B cell (primary cell): Measurements from ENCODE around the gene MSH6. TPM values are rescaled to one million over a fixed set of nuclear protein-coding genes. Genes with fewer than 3 reads are reported as not detected.

Source experiments
- ATAC-seq: fragments of 200-7000 bp; cut with Tn5 transposase; one replicate; pipeline ENCODE4 v1.10.0; 2021; ENCODE audit warnings: low read depth, mild to moderate bottlenecking, moderate number of reproducible peaks, moderate library complexity
- CTCF ChIA-PET: fragments of 350-600 bp; sonication (Branson Sonifier 250); formaldehyde crosslinking; loops from one replicate; lab custom pipeline; 2021; ENCODE audit warnings: antibody characterized with exemption, inconsistent platforms; lab: Charles Lee
- POLR2A ChIA-PET: fragments of 350-600 bp; sonication (Branson Sonifier 250); formaldehyde crosslinking; loops from one replicate; lab custom pipeline; 2021; ENCODE audit warnings: antibody characterized with exemption; lab: Charles Lee
- DNase-seq: peaks from one replicate; pipeline ENCODE4 v3.0.0; 2013
- H2AFZ ChIP-seq: 2 replicates; pipeline ENCODE4 v1.6.1; 2012; ENCODE audit warnings: mild to moderate bottlenecking, low read depth, low read length; ENCODE audit not compliant: insufficient read depth, poor library complexity, severe bottlenecking
- H3K27ac ChIP-seq, 2 donors: 1 replicate in 1 of 2; 2 replicates in 1 of 2; pipeline ENCODE4 v1.5.1; 2012 to 2013; ENCODE audit warnings: low read length in 2 of 2, mild to moderate bottlenecking in 2 of 2, moderate library complexity in 1 of 2
- H3K27me3 ChIP-seq, 4 experiments: fragments of 200-600 bp in 1 of 4; sonication (generic) in 1 of 4; replicated peaks in 1 of 4; 1 replicate in 2 of 4; 2 replicates in 2 of 4; pipeline versions ENCODE4 v1.6.1 to v1.7.0; 2013 to 2016; ENCODE audit warnings: low read length in 3 of 4, mild to moderate bottlenecking in 2 of 4, mixed read lengths in 1 of 4, moderate library complexity in 1 of 4; ENCODE audit not compliant: insufficient read depth in 4 of 4, control insufficient read depth in 3 of 4; ENCODE audit errors: control extremely low read depth in 1 of 4
- H3K36me3 ChIP-seq, 2 experiments: replicated peaks in 1 of 2; 1 replicate in 1 of 2; 2 replicates in 1 of 2; pipeline versions ENCODE4 v1.6.1 to v1.7.1; 2013; ENCODE audit warnings: low read length in 1 of 2; ENCODE audit not compliant: insufficient read depth in 2 of 2, control insufficient read depth in 1 of 2; ENCODE audit errors: control extremely low read depth in 1 of 2, extremely low read depth in 1 of 2
- H3K4me1 ChIP-seq, 2 donors: fragments of 200-600 bp in 1 of 2; sonication (generic) in 1 of 2; 1 replicate in 1 of 2; 2 replicates in 1 of 2; pipeline versions ENCODE4 v1.5.1 to v1.6.1; 2013 to 2017; ENCODE audit warnings: low read length in 2 of 2; ENCODE audit not compliant: control insufficient read depth in 2 of 2, insufficient read depth in 2 of 2
- H3K4me2 ChIP-seq: replicated peaks from 2 replicates; pipeline ENCODE3; 2012; ENCODE audit warnings: mild to moderate bottlenecking, low read depth, low read length; ENCODE audit not compliant: poor library complexity, severe bottlenecking
- H3K4me3 ChIP-seq, 5 experiments: fragments of 200-600 bp in 1 of 5; sonication (generic) in 1 of 5; 1 replicate in 3 of 5; 2 replicates in 2 of 5; pipeline versions ENCODE4 v1.5.1 to v1.7.0; 2011 to 2016; ENCODE audit warnings: low read length in 4 of 5, mild to moderate bottlenecking in 4 of 5, low read depth in 2 of 5, control low read depth in 1 of 5, moderate library complexity in 1 of 5; ENCODE audit not compliant: insufficient read depth in 1 of 5; ENCODE audit errors: control extremely low read depth in 1 of 5, extremely low read depth in 1 of 5
- H3K79me2 ChIP-seq: fragments of 200-600 bp; sonication (generic); one replicate; pipeline ENCODE4 v1.6.0; 2016; ENCODE audit warnings: low read length; ENCODE audit not compliant: control insufficient read depth, insufficient read depth
- H3K9ac ChIP-seq: fragments of 200-600 bp; sonication (generic); 2 replicates; pipeline ENCODE4 v1.6.1; 2017; ENCODE audit warnings: mild to moderate bottlenecking, low read length, moderate library complexity
- H3K9me3 ChIP-seq, 3 donors: one replicate each; pipeline versions ENCODE4 v1.6.1 to v1.7.1; 2013; ENCODE audit warnings: low read length in 2 of 3; ENCODE audit not compliant: control insufficient read depth in 2 of 3, insufficient read depth in 1 of 3; ENCODE audit errors: control extremely low read depth in 1 of 3
- H4K20me1 ChIP-seq: 2 replicates; pipeline ENCODE4 v1.6.0; 2012; ENCODE audit warnings: mild to moderate bottlenecking, low read length; ENCODE audit not compliant: insufficient read depth, control insufficient read depth, poor library complexity, severe bottlenecking
- H3K27ac Mint-ChIP-seq: one replicate; pipeline ENCODE4 v1.8.0; 2021; ENCODE audit warnings: mixed read lengths
- H3K27me3 Mint-ChIP-seq: one replicate; pipeline ENCODE4 v1.8.0; 2021; ENCODE audit warnings: mixed read lengths
- H3K4me1 Mint-ChIP-seq: one replicate; pipeline ENCODE4 v1.8.0; 2021; ENCODE audit warnings: mixed read lengths
- H3K4me3 Mint-ChIP-seq: one replicate; pipeline ENCODE4 v1.8.0; 2021; ENCODE audit warnings: mixed read lengths
- H3K9me3 Mint-ChIP-seq: one replicate; pipeline ENCODE4 v1.8.0; 2022; ENCODE audit warnings: mixed read lengths; ENCODE audit not compliant: insufficient read depth
- CTCF ChIP-seq: fragments of 200-600 bp; IDR thresholded peaks from one replicate; pipeline ENCODE4 v1.8.0; 2022; ENCODE audit warnings: antibody characterized with exemption, mild to moderate bottlenecking
- EZH2 ChIP-seq: IDR thresholded peaks from 2 replicates; pipeline ENCODE4 v1.6.1; 2012; ENCODE audit warnings: borderline replicate concordance, low read depth, mild to moderate bottlenecking, moderate library complexity, low read length; ENCODE audit not compliant: insufficient read depth, poor library complexity, severe bottlenecking
- WGBS: methylation state at CpG from one replicate; pipeline ENCODE4 v1.1.5; 2013; ENCODE audit warnings: missing lambda C conversion rate; ENCODE audit not compliant: insufficient coverage; 5-methylcytosine and 5-hydroxymethylcytosine counted together
- intact Hi-C: fragments of 100-400 bp; cut with micrococcal nuclease; formaldehyde crosslinking; loops from one replicate; pipeline ENCODE4 v1.10.0; 2022
- polyA plus RNA-seq: library from polyadenylated mRNA; depleted of rRNA; stranded (reverse); fragments of >200 nt; gene quantifications from 2 replicates; pipeline ENCODE4 v1.2.3, GENCODE V29; 2012
- total RNA-seq, 2 donors: library from RNA; stranded (reverse); fragments of 120-200 nt in 1 of 2; gene quantifications; 1 replicate in 1 of 2; 2 replicates in 1 of 2; pipeline versions ENCODE4 v1.2.3 to v1.2.4, GENCODE V29; 2013 to 2022

Gene MSH6
- total and polyA plus RNA-seq, 2 donors (not counting 1 experiment from before 2014, with no cell fraction given) = 6.8 to 43.9 TPM

GRCh38 chr2:47771211-47771610 is 11.7 kb upstream of the MSH6 start:
- no peak for ATAC-seq
- no peaks in the 10 kb centered on the region for H3K36me3 ChIP-seq
- POLR2A ChIA-PET = interaction anchor here (0.6 kb wide), 1 partner anchor 1073 kb away, joined by 4 read pairs; no protein-coding TSS in a partner anchor
- H3K27me3 ChIP-seq = peaks cover 0 to 5% (median 0%) of the 10 kb centered on the region in 4 experiments
- no peak overlapping the region for H3K27ac ChIP-seq
- no peak for TF ChIP-seq EZH2
- TF ChIP-seq CTCF = no peak
- H3K4me1 ChIP-seq = peaks cover 4 to 9% of the 10 kb centered on the region in 2 donors
- H3K4me3 ChIP-seq = no peak overlapping the region
- DNase-seq = no peak
- no peaks in the 10 kb centered on the region for H3K79me2 ChIP-seq
- no peak overlapping the region for H2AFZ ChIP-seq
- CTCF ChIA-PET = interaction anchor here (0.6 to 9.0 kb wide), 3 partner anchors 248 to 436 kb away, joined by 3 to 170 read pairs (median 3); no protein-coding TSS in a partner anchor
- no peaks in the 10 kb centered on the region for H4K20me1 ChIP-seq
- no peak overlapping the region for H3K4me2 ChIP-seq
- H3K4me1 Mint-ChIP-seq = peaks cover 4% of the 10 kb centered on the region
- H3K27me3 Mint-ChIP-seq = no peaks in the 10 kb centered on the region
- no peak overlapping the region for H3K27ac Mint-ChIP-seq
- no peaks in the 10 kb centered on the region for H3K9me3 Mint-ChIP-seq
- intact Hi-C loops = no loop called here
- peaks cover 0 to 4% (median 0%) of the 10 kb centered on the region in 3 donors for H3K9me3 ChIP-seq
- no peak overlapping the region for H3K4me3 Mint-ChIP-seq
- no peak overlapping the region for H3K9ac ChIP-seq

GRCh38 chr2:47772343-47772742 is 10.6 kb upstream of the MSH6 start:
- ChIA-PET CTCF (interaction anchor here (1.3 kb wide), 1 partner anchor 437 kb away, joined by 3 read pairs; no protein-coding TSS in a partner anchor), POLR2A (no interaction called here)
- H3K4me2 ChIP-seq = no peak overlapping the region
- H2AFZ ChIP-seq = no peak overlapping the region
- DNase-seq = no peak
- TF ChIP-seq EZH2 (no peak), CTCF (no peak)
- peaks cover 4 to 9% of the 10 kb centered on the region in 2 donors for H3K4me1 ChIP-seq
- no peaks in the 10 kb centered on the region for H3K79me2 ChIP-seq
- intact Hi-C loops = no loop called here
- Mint-ChIP-seq H3K27ac (no peak overlapping the region), H3K9me3 (no peaks in the 10 kb centered on the region), H3K4me3 (no peak overlapping the region), H3K4me1 (peaks cover 4% of the 10 kb centered on the region), H3K27me3 (no peaks in the 10 kb centered on the region)
- no peak overlapping the region for H3K4me3 ChIP-seq
- H3K9me3 ChIP-seq = peaks cover 0 to 4% (median 0%) of the 10 kb centered on the region in 3 donors
- H3K9ac ChIP-seq = no peak overlapping the region
- no peaks in the 10 kb centered on the region for H4K20me1 ChIP-seq
- H3K27ac ChIP-seq = no peak overlapping the region
- no peaks in the 10 kb centered on the region for H3K36me3 ChIP-seq
- WGBS = 100% methylated on average over 2 of the region's 2 CpGs
- no peak for ATAC-seq
- peaks cover 0 to 5% (median 0%) of the 10 kb centered on the region in 4 experiments for H3K27me3 ChIP-seq
